SK-N-DZ (cell line): Measurements from ENCODE around the gene NGLY1.

Experiments used
- small RNA-seq, 2 experiments: library from RNA; depleted of rRNA; stranded (forward); fragments of <200 nt; gene quantifications; one replicate each; pipeline ENCODE3, GENCODE V24; 2014

NGLY1 gene

Small RNA genes lying within 50 kb of the gene (small RNA-seq; reads per million reads assigned to genes)
- 0 reads per million in 2 experiments for gene CRIP1P2
